ENCODE measurements around the gene TMEM250.

DNA sequence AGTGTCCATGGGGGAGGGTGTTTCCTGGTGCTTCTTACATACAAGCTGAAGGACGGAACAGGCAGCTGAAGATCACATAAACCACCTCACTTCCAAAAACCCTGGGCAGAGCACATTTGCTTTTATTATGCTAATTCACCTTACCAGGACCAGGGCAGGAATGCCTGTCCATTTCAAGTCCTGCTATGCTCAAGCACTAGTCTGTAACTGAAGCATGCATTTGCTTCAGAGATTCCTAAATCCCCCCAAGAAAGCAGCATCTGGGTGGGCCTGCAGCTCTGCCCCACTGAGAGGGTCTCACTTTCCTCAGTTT, 14.2 kb downstream of the TMEM250 start:
- TF ChIP-seq, protein P1, sequence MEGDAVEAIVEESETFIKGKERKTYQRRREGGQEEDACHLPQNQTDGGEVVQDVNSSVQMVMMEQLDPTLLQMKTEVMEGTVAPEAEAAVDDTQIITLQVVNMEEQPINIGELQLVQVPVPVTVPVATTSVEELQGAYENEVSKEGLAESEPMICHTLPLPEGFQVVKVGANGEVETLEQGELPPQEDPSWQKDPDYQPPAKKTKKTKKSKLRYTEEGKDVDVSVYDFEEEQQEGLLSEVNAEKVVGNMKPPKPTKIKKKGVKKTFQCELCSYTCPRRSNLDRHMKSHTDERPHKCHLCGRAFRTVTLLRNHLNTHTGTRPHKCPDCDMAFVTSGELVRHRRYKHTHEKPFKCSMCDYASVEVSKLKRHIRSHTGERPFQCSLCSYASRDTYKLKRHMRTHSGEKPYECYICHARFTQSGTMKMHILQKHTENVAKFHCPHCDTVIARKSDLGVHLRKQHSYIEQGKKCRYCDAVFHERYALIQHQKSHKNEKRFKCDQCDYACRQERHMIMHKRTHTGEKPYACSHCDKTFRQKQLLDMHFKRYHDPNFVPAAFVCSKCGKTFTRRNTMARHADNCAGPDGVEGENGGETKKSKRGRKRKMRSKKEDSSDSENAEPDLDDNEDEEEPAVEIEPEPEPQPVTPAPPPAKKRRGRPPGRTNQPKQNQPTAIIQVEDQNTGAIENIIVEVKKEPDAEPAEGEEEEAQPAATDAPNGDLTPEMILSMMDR (IDR thresholded peaks at IDR 0.05) = no peak
- no peak for TF ChIP-seq POLR2A (IDR thresholded peaks at IDR 0.05)
- no peak for TF ChIP-seq POLR2AphosphoS5 (IDR thresholded peaks at IDR 0.05; ENCODE audit: insufficient read depth in 1 of 2, low read depth in 1 of 2)
